ENCODE measurements around the gene TBC1D4.

GRCh38 chr13:75495938-75496337 lies 14.0 kb upstream of the TBC1D4 start:
- no peak for TF ChIP-seq CTCF (conservative IDR thresholded peaks at IDR 0.05)
- no peak for TF ChIP-seq EZH2 (IDR thresholded peaks at IDR 0.05; ENCODE audit: low read depth)
